ENCODE results near the gene ERLEC1. TPM values are rescaled to one million over a fixed set of nuclear protein-coding genes. Genes with fewer than 3 reads are reported as not detected.

Gene ERLEC1
- total RNA-seq, 1 experiment from 2014 or later = 21.6 TPM

DNA sequence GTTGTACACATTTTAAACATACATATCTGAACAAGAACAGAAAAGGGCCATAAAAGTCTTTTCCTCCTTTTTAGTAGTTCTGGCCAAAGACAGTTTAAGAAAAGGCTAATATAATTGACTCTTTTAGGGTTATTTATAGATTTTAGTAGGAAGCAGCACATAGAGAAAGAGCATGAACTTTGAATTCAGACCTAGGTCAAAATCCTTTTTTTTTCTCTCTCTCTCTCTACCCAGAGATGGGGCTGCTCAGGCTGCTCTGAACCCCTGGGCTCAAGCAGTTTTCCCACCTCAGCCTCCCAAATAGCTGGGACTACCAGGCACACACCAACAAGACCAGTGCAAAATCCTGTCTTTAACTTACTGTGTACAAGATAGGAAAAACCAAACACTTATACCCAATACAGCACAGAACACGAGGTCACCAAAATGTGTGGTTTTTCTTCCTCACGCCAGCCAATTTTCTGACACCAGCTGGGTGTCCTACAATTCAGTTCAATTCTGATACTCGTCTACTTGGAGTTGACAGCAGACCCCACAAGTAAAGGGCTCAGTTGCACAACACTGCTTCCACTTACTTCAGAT is 32.1 kb downstream of the ERLEC1 start:
- Histone ChIP-seq H3K9ac (ENCODE audit: extremely low read depth, insufficient read length, low read length) (no peak overlapping the region), H3K23ac (ENCODE audit: insufficient read length, low read depth, low read length) (no peak overlapping the region), H3K27ac (ENCODE audit: insufficient read length, low read depth, low read length) (no peak overlapping the region), H2BK120ac (ENCODE audit: low read depth, low read length, poor library complexity, severe bottlenecking) (no peak overlapping the region), H3K4me1 (ENCODE audit: insufficient read depth, low read length) (no peaks in the 10 kb centered on the region), H2BK20ac (ENCODE audit: low read depth, low read length, poor library complexity, severe bottlenecking) (no peak overlapping the region), H4K5ac (ENCODE audit: insufficient read length, low read depth, low read length) (no peak overlapping the region), H3K79me2 (ENCODE audit: insufficient read depth, low read length) (no peaks in the 10 kb centered on the region), H4K91ac (ENCODE audit: insufficient read length, low read depth, low read length) (no peak overlapping the region), H4K8ac (replicated peaks; ENCODE audit: insufficient read length, low read depth, low read length) (no peak overlapping the region), H3K4me2 (ENCODE audit: insufficient read depth, insufficient read length, low read length) (no peak overlapping the region), H2BK15ac (ENCODE audit: low read depth, low read length) (no peak overlapping the region), H2AK5ac (ENCODE audit: insufficient read length, low read length) (no peak overlapping the region), H3K27me3 (ENCODE audit: insufficient read depth, low read length) (no peaks in the 10 kb centered on the region), H3K9me3 (ENCODE audit: control insufficient read depth, low read depth, low read length) (no peaks in the 10 kb centered on the region), H3K56ac (ENCODE audit: insufficient read length, low read depth, low read length) (no peak overlapping the region), H3K23me2 (ENCODE audit: insufficient read length, low read depth, low read length, poor library complexity, severe bottlenecking) (no peaks in the 10 kb centered on the region), H2BK5ac (ENCODE audit: insufficient read length, low read length) (no peak overlapping the region), H2BK12ac (ENCODE audit: insufficient read length, low read depth, low read length) (no peak overlapping the region), H2AFZ (ENCODE audit: low read length) (no peak overlapping the region), H3K18ac (ENCODE audit: insufficient read length, low read depth, low read length) (no peak overlapping the region), H3K14ac (ENCODE audit: insufficient read depth, low read length) (no peak overlapping the region), H3K4ac (ENCODE audit: low read depth, low read length) (no peak overlapping the region), H3K79me1 (ENCODE audit: insufficient read depth, low read depth, low read length, poor library complexity, severe bottlenecking) (no peaks in the 10 kb centered on the region), H3T11ph (ENCODE audit: low read length) (no peak overlapping the region), H4K20me1 (ENCODE audit: control insufficient read depth, insufficient read depth, insufficient read length) (no peaks in the 10 kb centered on the region)
- Mint-ChIP-seq H3K4me1 (peaks cover 0 to 5% of the 10 kb centered on the region in 2 experiments; a peak in 1 of 4 replicates), H3K27ac (no peak overlapping the region; a peak in 1 of 7 replicates), H3K27me3 (ENCODE audit: low read depth) (no peaks in the 10 kb centered on the region), H3K4me3 (no peak overlapping the region), H3K36me3 (ENCODE audit: insufficient read depth in 1 of 3, low read depth in 3 of 3) (peaks cover 6 to 26% (median 22%) of the 10 kb centered on the region in 3 experiments; a peak in 6 of 7 replicates), H3K9me3 (no peaks in the 10 kb centered on the region)
- WGBS (ENCODE audit: extremely low coverage, insufficient read length, low lambda C conversion rate) = no CpG with 5 or more reads among the region's 3 CpGs
- no peak for DNase-seq
- TF ChIP-seq, protein P1, sequence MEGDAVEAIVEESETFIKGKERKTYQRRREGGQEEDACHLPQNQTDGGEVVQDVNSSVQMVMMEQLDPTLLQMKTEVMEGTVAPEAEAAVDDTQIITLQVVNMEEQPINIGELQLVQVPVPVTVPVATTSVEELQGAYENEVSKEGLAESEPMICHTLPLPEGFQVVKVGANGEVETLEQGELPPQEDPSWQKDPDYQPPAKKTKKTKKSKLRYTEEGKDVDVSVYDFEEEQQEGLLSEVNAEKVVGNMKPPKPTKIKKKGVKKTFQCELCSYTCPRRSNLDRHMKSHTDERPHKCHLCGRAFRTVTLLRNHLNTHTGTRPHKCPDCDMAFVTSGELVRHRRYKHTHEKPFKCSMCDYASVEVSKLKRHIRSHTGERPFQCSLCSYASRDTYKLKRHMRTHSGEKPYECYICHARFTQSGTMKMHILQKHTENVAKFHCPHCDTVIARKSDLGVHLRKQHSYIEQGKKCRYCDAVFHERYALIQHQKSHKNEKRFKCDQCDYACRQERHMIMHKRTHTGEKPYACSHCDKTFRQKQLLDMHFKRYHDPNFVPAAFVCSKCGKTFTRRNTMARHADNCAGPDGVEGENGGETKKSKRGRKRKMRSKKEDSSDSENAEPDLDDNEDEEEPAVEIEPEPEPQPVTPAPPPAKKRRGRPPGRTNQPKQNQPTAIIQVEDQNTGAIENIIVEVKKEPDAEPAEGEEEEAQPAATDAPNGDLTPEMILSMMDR (conservative IDR thresholded peaks at IDR 0.05) = no peak
